CD4-positive, alpha-beta memory T cell (primary cell): ENCODE measurements around the gene DNAL4. TPM values are rescaled to one million over a fixed set of nuclear protein-coding genes. Genes with fewer than 3 reads are reported as not detected.

Experiments
- CTCF ChIA-PET: fragments of 350-600 bp; sonication (Branson Sonifier 250); formaldehyde crosslinking; loops from one replicate; lab custom pipeline; 2021; ENCODE audit warnings: inconsistent platforms; ENCODE audit not compliant: partially characterized antibody; lab: Charles Lee
- POLR2A ChIA-PET: fragments of 350-600 bp; sonication (Branson Sonifier 250); formaldehyde crosslinking; loops from one replicate; lab custom pipeline; 2021; ENCODE audit not compliant: partially characterized antibody; lab: Charles Lee
- DNase-seq, 5 donors: peaks; one replicate each; pipeline versions ENCODE4 v3.0.0 to v3.0.0-alpha.2; 2020 to 2022; ENCODE audit warnings: mixed read lengths in 1 of 5
- H3K27ac ChIP-seq: one replicate; pipeline ENCODE4 v1.7.0; 2013; ENCODE audit warnings: low read depth, low read length
- H3K27me3 ChIP-seq: 2 replicates; pipeline ENCODE4 v1.7.0; 2013; ENCODE audit warnings: mild to moderate bottlenecking, low read length, moderate library complexity; ENCODE audit not compliant: insufficient read depth
- H3K36me3 ChIP-seq: 2 replicates; pipeline ENCODE4 v1.7.0; 2013; ENCODE audit warnings: mild to moderate bottlenecking, low read length, moderate library complexity; ENCODE audit not compliant: insufficient read depth
- H3K4me1 ChIP-seq: 2 replicates; pipeline ENCODE4 v1.7.0; 2013; ENCODE audit warnings: mild to moderate bottlenecking, low read length, moderate library complexity; ENCODE audit not compliant: insufficient read depth
- H3K4me3 ChIP-seq, 2 donors: one replicate each; pipeline ENCODE4 v1.7.0; 2013; ENCODE audit warnings: low read length in 2 of 2, mild to moderate bottlenecking in 1 of 2
- H3K9me3 ChIP-seq, 2 donors: one replicate each; pipeline ENCODE4 v1.7.0; 2013; ENCODE audit warnings: low read length in 2 of 2, control low read depth in 1 of 2; ENCODE audit not compliant: control insufficient read depth in 1 of 2
- H3K27ac Mint-ChIP-seq, 7 donors: one replicate each; pipeline ENCODE4 v1.8.0; 2020 to 2021; ENCODE audit warnings: mixed read lengths in 7 of 7, mild to moderate bottlenecking in 6 of 7, inconsistent platforms in 3 of 7, moderate library complexity in 3 of 7
- H3K27me3 Mint-ChIP-seq, 2 donors: one replicate each; pipeline ENCODE4 v1.8.0; 2020 to 2021; ENCODE audit warnings: mixed read lengths in 2 of 2
- H3K36me3 Mint-ChIP-seq, 2 donors: one replicate each; pipeline ENCODE4 v1.8.0; 2020 to 2021; ENCODE audit warnings: mixed read lengths in 2 of 2, inconsistent platforms in 1 of 2, mild to moderate bottlenecking in 1 of 2
- H3K4me1 Mint-ChIP-seq, 4 donors: one replicate each; pipeline ENCODE4 v1.8.0; 2020 to 2021; ENCODE audit warnings: mixed read lengths in 4 of 4, mild to moderate bottlenecking in 1 of 4
- H3K4me3 Mint-ChIP-seq, 8 donors: one replicate each; pipeline ENCODE4 v1.8.0; 2020 to 2021; ENCODE audit warnings: mixed read lengths in 8 of 8, mild to moderate bottlenecking in 7 of 8, moderate library complexity in 6 of 8, inconsistent platforms in 3 of 8
- H3K9me3 Mint-ChIP-seq, 8 donors: one replicate each; pipeline ENCODE4 v1.8.0; 2020 to 2021; ENCODE audit warnings: mixed read lengths in 8 of 8, mild to moderate bottlenecking in 5 of 8, inconsistent platforms in 3 of 8, moderate library complexity in 1 of 8
- intact Hi-C: fragments of 100-400 bp; cut with micrococcal nuclease; formaldehyde crosslinking; loops from one replicate; pipeline ENCODE4 v1.15.1; 2023
- polyA plus RNA-seq, 2 donors: library from polyadenylated mRNA; unstranded; fragments of 300-500 nt; fragmentation: Illumina TruSeq; gene quantifications; one replicate each; pipeline ENCODE4 v1.2.3, GENCODE V29; 2021
- total RNA-seq, 2 experiments: library from RNA; stranded (reverse); gene quantifications; one replicate each; pipeline ENCODE4 v1.2.3, GENCODE V29; 2021

Gene DNAL4
- total and polyA plus RNA-seq, 4 experiments from 2014 or later: 8.6 to 13.3 (median 10.3) TPM

DNA sequence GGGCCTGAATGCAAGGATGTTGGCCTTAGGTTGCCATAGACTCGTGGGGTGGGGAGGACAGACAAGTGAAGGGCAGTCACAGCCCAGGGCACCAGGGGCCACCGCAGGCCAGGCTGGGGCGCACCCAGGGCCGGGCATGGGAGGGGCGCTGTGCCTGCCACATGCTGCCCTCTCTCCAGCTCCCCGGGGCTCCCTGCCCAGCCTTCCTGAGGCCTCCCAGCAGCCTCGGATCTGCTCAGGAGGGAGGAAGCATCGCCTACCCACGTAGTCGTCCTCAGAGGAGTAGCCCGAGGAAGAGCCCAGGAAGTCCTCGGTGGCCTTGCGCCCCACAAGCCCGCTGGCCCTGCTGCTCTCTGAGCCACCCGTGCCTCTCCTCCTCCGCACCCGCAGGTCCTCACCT, 43.3 kb downstream of the DNAL4 start:
- Histone ChIP-seq H3K36me3 (peaks cover 71% of the 10 kb centered on the region), H3K27me3 (no peaks in the 10 kb centered on the region), H3K4me1 (peaks cover 70% of the 10 kb centered on the region), H3K27ac (peak overlapping the region; percentile 74), H3K4me3 (peak overlapping the region in 1 of 2 donors; percentile 68), H3K9me3 (no peaks in the 10 kb centered on the region)
- H3K36me3 Mint-ChIP-seq: peaks cover 59 to 81% of the 10 kb centered on the region in 2 donors
- H3K27me3 Mint-ChIP-seq: no peaks in the 10 kb centered on the region
- POLR2A ChIA-PET: interaction anchor here (1.5 to 42.6 kb wide), 8 partner anchors 1 to 423 kb away, joined by 3 to 1746 read pairs (median 18); partner anchors contain the start of genes GTPBP1, SUN2 and TOMM22
- CTCF ChIA-PET: interaction anchor here (1.0 to 4.4 kb wide), 8 partner anchors 9 to 120 kb away, joined by 3 to 42 read pairs (median 4); no protein-coding TSS in a partner anchor
- peak overlapping the region; percentile 41 to 99 (median 98) for H3K4me3 Mint-ChIP-seq
- H3K4me1 Mint-ChIP-seq: peaks cover 25 to 69% (median 43%) of the 10 kb centered on the region in 4 donors
- peaks cover 0 to 2% (median 0%) of the 10 kb centered on the region in 8 donors for H3K9me3 Mint-ChIP-seq
- intact Hi-C loops: loop anchor here (1.0 kb wide), 1 partner anchor 17 kb away; no protein-coding TSS in a partner anchor
- DNase-seq: peak in 1 of 5 donors; percentile 36
- peak overlapping the region; percentile 80 to 100 (median 99) for H3K27ac Mint-ChIP-seq

GRCh38 chr22:38750104-38750503, 43.8 kb downstream of the DNAL4 start:
- H3K27ac ChIP-seq: peak overlapping the region; percentile 74

GRCh38 chr22:38748487-38749136, 45.3 kb downstream of the DNAL4 start:
- Mint-ChIP-seq H3K27me3 (no peaks in the 10 kb centered on the region), H3K36me3 (peaks cover 52 to 84% of the 10 kb centered on the region in 2 donors), H3K9me3 (no peaks in the 10 kb centered on the region), H3K4me1 (peaks cover 28 to 63% (median 46%) of the 10 kb centered on the region in 4 donors), H3K4me3 (no peak overlapping the region), H3K27ac (peak overlapping the region in 5 of 7 donors; percentile 62 to 82 (median 70))
- Histone ChIP-seq H3K27ac (peak overlapping the region; percentile 38), H3K4me3 (no peak overlapping the region), H3K9me3 (no peaks in the 10 kb centered on the region), H3K36me3 (peaks cover 91% of the 10 kb centered on the region), H3K27me3 (no peaks in the 10 kb centered on the region), H3K4me1 (peaks cover 74% of the 10 kb centered on the region)
- DNase-seq: peak in 1 of 5 donors; percentile 25
- ChIA-PET POLR2A (interaction anchor here (14.4 to 42.6 kb wide), 3 partner anchors 1 to 42 kb away, joined by 186 to 1746 read pairs (median 1746); partner anchors contain the start of genes GTPBP1 and SUN2), CTCF (interaction anchor here (1.4 to 4.4 kb wide), 6 partner anchors 11 to 41 kb away, joined by 3 to 41 read pairs (median 18); no protein-coding TSS in a partner anchor)
- intact Hi-C loops: no loop called here

More at GRCh38 chr22:38750104-38750503, 43.8 kb downstream of the DNAL4 start:
- Histone ChIP-seq H3K9me3 (no peaks in the 10 kb centered on the region), H3K4me3 (peak overlapping the region in 1 of 2 donors; percentile 3), H3K36me3 (peaks cover 76% of the 10 kb centered on the region), H3K4me1 (peaks cover 75% of the 10 kb centered on the region), H3K27me3 (no peaks in the 10 kb centered on the region)
- Mint-ChIP-seq H3K36me3 (peaks cover 59 to 85% of the 10 kb centered on the region in 2 donors), H3K27me3 (no peaks in the 10 kb centered on the region), H3K4me3 (peak overlapping the region in 3 of 8 donors; percentile 48 to 59 (median 56)), H3K27ac (peak overlapping the region; percentile 66 to 95 (median 82)), H3K9me3 (peaks cover 0 to 2% (median 0%) of the 10 kb centered on the region in 8 donors), H3K4me1 (peaks cover 25 to 71% (median 45%) of the 10 kb centered on the region in 4 donors)
- DNase-seq: peak in 1 of 5 donors; percentile 37
- ChIA-PET CTCF (interaction anchor here (0.9 to 4.4 kb wide), 5 partner anchors 10 to 25 kb away, joined by 3 to 42 read pairs (median 5); no protein-coding TSS in a partner anchor), POLR2A (interaction anchor here (3.5 to 42.6 kb wide), 4 partner anchors 0 to 52 kb away, joined by 27 to 1746 read pairs (median 966); partner anchors contain the start of genes GTPBP1 and SUN2)
- intact Hi-C loops: no loop called here

DNA sequence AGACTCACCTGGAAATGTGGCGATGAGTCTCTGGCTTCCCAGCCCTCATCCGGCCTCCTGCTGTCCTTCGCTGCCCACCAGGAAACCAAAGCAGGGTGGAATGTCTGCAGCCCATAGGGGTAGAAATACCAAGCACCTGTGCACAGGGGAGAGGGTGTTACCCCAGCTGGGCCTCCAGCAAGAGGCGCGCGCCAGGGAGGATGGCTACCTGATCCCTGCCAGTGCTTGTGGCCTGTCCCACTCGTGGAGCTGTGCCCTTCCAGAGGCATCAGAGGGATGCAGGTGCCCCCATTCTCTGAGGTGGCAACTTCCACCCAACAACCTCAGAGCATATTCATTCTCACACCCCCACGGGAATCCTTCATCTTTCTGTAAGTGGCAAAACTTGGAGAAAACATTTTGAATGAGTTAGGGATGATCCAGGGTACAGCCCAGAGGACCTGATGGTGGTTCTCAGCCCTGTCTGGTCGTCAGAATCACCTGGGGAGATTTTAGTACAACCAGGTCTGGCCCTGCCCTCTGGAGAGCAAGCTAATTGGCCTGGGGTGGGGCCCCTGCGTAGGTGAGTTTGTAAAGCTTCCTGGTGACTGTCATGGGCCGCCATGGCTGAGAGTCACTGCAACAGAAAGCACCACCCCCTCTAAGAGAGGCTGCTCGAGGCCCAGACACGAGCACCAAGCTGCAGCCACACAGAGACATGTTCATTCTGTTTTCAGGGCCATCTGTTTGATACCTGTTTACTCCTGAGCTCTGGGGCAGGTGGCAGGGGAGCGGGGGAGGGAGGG, 48.1 kb downstream of the DNAL4 start:
- peaks cover 68% of the 10 kb centered on the region for H3K4me1 ChIP-seq
- Mint-ChIP-seq H3K4me1 (peaks cover 14 to 54% (median 31%) of the 10 kb centered on the region in 4 donors), H3K27me3 (no peaks in the 10 kb centered on the region), H3K27ac (peak overlapping the region; percentile 8 to 67 (median 55)), H3K9me3 (no peaks in the 10 kb centered on the region), H3K36me3 (peaks cover 50 to 86% of the 10 kb centered on the region in 2 donors), H3K4me3 (no peak overlapping the region)
- no peak overlapping the region for H3K4me3 ChIP-seq
- intact Hi-C loops: no loop called here
- ChIA-PET POLR2A (interaction anchor here (14.4 to 42.6 kb wide), 3 partner anchors 4 to 39 kb away, joined by 186 to 1746 read pairs (median 1746); partner anchors contain the start of genes GTPBP1 and SUN2), CTCF (interaction anchor here (2.6 to 4.3 kb wide), 3 partner anchors 13 to 22 kb away, joined by 9 to 38 read pairs (median 25); no protein-coding TSS in a partner anchor)
- DNase-seq: peak in 1 of 5 donors; percentile 41
- H3K9me3 ChIP-seq: no peaks in the 10 kb centered on the region
- peaks cover 96% of the 10 kb centered on the region for H3K36me3 ChIP-seq
- H3K27me3 ChIP-seq: no peaks in the 10 kb centered on the region
- H3K27ac ChIP-seq: no peak overlapping the region

GRCh38 chr22:38744981-38745380, 49.0 kb downstream of the DNAL4 start:
- POLR2A ChIA-PET: interaction anchor here (14.4 to 42.6 kb wide), 3 partner anchors 5 to 38 kb away, joined by 186 to 1746 read pairs (median 1746); partner anchors contain the start of genes GTPBP1 and SUN2
- Histone ChIP-seq H3K4me1 (peaks cover 68% of the 10 kb centered on the region), H3K27ac (no peak overlapping the region), H3K36me3 (peaks cover 96% of the 10 kb centered on the region), H3K27me3 (no peaks in the 10 kb centered on the region), H3K4me3 (no peak overlapping the region), H3K9me3 (no peaks in the 10 kb centered on the region)
- Mint-ChIP-seq H3K9me3 (no peaks in the 10 kb centered on the region), H3K4me3 (peak overlapping the region in 1 of 8 donors; percentile 13), H3K27ac (peak overlapping the region; percentile 27 to 83 (median 61)), H3K27me3 (no peaks in the 10 kb centered on the region), H3K4me1 (peaks cover 10 to 51% (median 25%) of the 10 kb centered on the region in 4 donors), H3K36me3 (peaks cover 54 to 88% of the 10 kb centered on the region in 2 donors)
- CTCF ChIA-PET: interaction anchor here (4.3 kb wide), 2 partner anchors 12 to 23 kb away, joined by 25 to 38 read pairs; no protein-coding TSS in a partner anchor
- DNase-seq: peak in 1 of 5 donors; percentile 9
- intact Hi-C loops: no loop called here

DNA sequence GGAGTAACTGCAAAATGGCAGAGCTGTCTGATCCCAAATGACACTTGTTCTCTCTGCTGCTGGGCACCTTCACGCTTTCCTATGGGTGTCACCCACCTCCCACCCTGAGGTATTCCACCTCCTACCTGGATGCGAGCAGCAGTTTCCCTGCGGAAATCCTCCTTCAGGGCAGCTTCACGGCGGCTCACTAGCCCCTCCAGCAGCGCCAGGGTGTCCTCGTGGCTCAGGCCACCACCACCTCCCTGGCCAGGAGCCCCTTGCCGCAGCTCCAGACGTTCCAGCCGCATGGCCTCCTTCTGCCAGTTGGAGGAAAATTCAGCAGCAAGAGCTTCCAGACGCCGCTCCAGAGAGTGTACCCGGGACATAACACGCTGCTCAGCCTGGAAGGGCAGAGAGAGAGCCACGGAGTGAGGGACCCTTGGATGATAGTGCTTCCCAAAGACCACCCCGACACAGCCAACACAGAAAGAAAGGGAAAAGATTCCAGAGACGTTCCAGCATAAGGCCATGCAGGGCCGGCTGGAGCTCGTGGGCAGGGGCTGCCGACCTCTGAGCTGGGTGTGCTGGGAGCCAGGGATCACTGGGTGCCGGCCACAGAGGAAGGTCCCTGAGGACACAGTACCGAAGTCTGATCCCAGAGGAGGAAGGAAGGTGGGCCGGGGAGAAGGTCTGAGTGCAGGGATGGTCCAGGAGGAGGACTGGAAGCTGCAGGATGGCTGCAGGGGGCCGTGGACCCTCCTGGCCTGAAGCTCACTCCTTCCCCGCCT, 51.6 kb downstream of the DNAL4 start:
- H3K27ac ChIP-seq: no peak overlapping the region
- Mint-ChIP-seq H3K27me3 (no peaks in the 10 kb centered on the region), H3K9me3 (peaks cover 0 to 5% (median 0%) of the 10 kb centered on the region in 8 donors), H3K36me3 (peaks cover 50 to 80% of the 10 kb centered on the region in 2 donors), H3K4me1 (peaks cover 11 to 55% (median 27%) of the 10 kb centered on the region in 4 donors), H3K27ac (peak overlapping the region in 1 of 7 donors; percentile 75), H3K4me3 (no peak overlapping the region)
- ChIA-PET CTCF (interaction anchor here (0.8 to 1.7 kb wide), 5 partner anchors 8 to 24 kb away, joined by 3 to 12 read pairs (median 3); no protein-coding TSS in a partner anchor), POLR2A (interaction anchor here (41.4 to 42.6 kb wide), 2 partner anchors 7 to 8 kb away, joined by 1746 read pairs; partner anchors contain the start of gene SUN2)
- intact Hi-C loops: no loop called here
- peaks cover 96% of the 10 kb centered on the region for H3K36me3 ChIP-seq
- no peak overlapping the region for H3K4me3 ChIP-seq
- no peaks in the 10 kb centered on the region for H3K9me3 ChIP-seq
- H3K27me3 ChIP-seq: no peaks in the 10 kb centered on the region
- DNase-seq: peak in 1 of 5 donors; percentile 25
- peaks cover 71% of the 10 kb centered on the region for H3K4me1 ChIP-seq
